ENCODE results near the gene CDC42EP4.
"Not testable (repeated sequence)": the region's sequence is repeated elsewhere in the genome, so short reads cannot be mapped to it uniquely, and the experiment has no call there.

The CDC42EP4 gene

GRCh38 chr17:73342541-73343167 is 30.9 kb upstream of the CDC42EP4 start:
- no peak for DNase-seq

- no peak for DNase-seq
These were observed 30.3 kb upstream of the CDC42EP4 start for GRCh38 chr17:73342050-73342522.

- DNase-seq, result no peak
These were observed 29.7 kb upstream of the CDC42EP4 start for GRCh38 chr17:73341350-73342049.

GRCh38 chr17:73340093-73340596 is 28.3 kb upstream of the CDC42EP4 start:
- no peak for DNase-seq

- DNase-seq, result no peak
These were observed 26.9 kb upstream of the CDC42EP4 start for GRCh38 chr17:73338566-73339197.

- no peak for DNase-seq
These were observed 26.3 kb upstream of the CDC42EP4 start for GRCh38 chr17:73338050-73338521.

- DNase-seq, result no peak
These were observed 25.5 kb upstream of the CDC42EP4 start for GRCh38 chr17:73337330-73337710.

- no peak for DNase-seq
These were observed 24.9 kb upstream of the CDC42EP4 start for GRCh38 chr17:73336408-73337329.

- no peak for DNase-seq
These were observed 24.0 kb upstream of the CDC42EP4 start for GRCh38 chr17:73335591-73336407.

- no peak for DNase-seq
These were observed 23.1 kb upstream of the CDC42EP4 start for GRCh38 chr17:73334771-73335513.

- not testable (repeated sequence) for DNase-seq
These were observed 21.6 kb upstream of the CDC42EP4 start for GRCh38 chr17:73333445-73333844.

- DNase-seq, result no peak
These were observed 19.3 kb upstream of the CDC42EP4 start for GRCh38 chr17:73331060-73331459.

- no peak for DNase-seq
These were observed 15.9 kb upstream of the CDC42EP4 start for GRCh38 chr17:73327676-73328075.

GRCh38 chr17:73325527-73325842 is 13.7 kb upstream of the CDC42EP4 start:
- no peak for DNase-seq

GRCh38 chr17:73324711-73325526 is 13.1 kb upstream of the CDC42EP4 start:
- DNase-seq, result no peak

GRCh38 chr17:73324160-73324475 is 12.3 kb upstream of the CDC42EP4 start:
- DNase-seq, result no peak

- no peak for DNase-seq
These were observed 11.8 kb upstream of the CDC42EP4 start for GRCh38 chr17:73323409-73324159.

- no peak for DNase-seq
These were observed 8.9 kb upstream of the CDC42EP4 start for GRCh38 chr17:73320601-73321264.

GRCh38 chr17:73319766-73320165 is 8.0 kb upstream of the CDC42EP4 start:
- DNase-seq, result no peak
